Liver (tissue), 9 donors: ENCODE measurements around the gene CRP. TPM values are rescaled to one million over a fixed set of nuclear protein-coding genes. Genes with fewer than 3 reads are reported as not detected.
A peak's percentile ranks its signal among the peaks of the same experiment; 100 is the strongest.

Experiments used
- DNase-seq: peaks from one replicate; pipeline ENCODE4 v3.0.0-alpha.2; 2017; ENCODE audit warnings: low spot score
- H3K27ac ChIP-seq, 2 donors: one replicate each; pipeline ENCODE4 v1.7.0; 2013; ENCODE audit warnings: inconsistent platforms in 2 of 2, low read length in 2 of 2, control low read depth in 1 of 2, low read depth in 1 of 2, mild to moderate bottlenecking in 1 of 2
- H3K27me3 ChIP-seq, 4 donors: one replicate each; pipeline versions ENCODE4 v1.6.1 to v1.7.0; 2013; ENCODE audit warnings: low read length in 3 of 4, inconsistent platforms in 1 of 4, mild to moderate bottlenecking in 1 of 4, moderate library complexity in 1 of 4; ENCODE audit not compliant: control insufficient read depth in 4 of 4, insufficient read depth in 4 of 4
- H3K36me3 ChIP-seq, 4 donors: one replicate each; pipeline versions ENCODE4 v1.6.1 to v1.7.0; 2013; ENCODE audit warnings: low read length in 3 of 4, mild to moderate bottlenecking in 3 of 4, low read depth in 1 of 4, moderate library complexity in 1 of 4; ENCODE audit not compliant: control insufficient read depth in 4 of 4, insufficient read depth in 3 of 4
- H3K4me1 ChIP-seq, 4 donors: one replicate each; pipeline versions ENCODE4 v1.6.1 to v1.7.0; 2013; ENCODE audit warnings: low read length in 3 of 4, mild to moderate bottlenecking in 3 of 4, moderate library complexity in 1 of 4; ENCODE audit not compliant: control insufficient read depth in 4 of 4, insufficient read depth in 4 of 4
- H3K4me3 ChIP-seq, 3 donors: one replicate each; pipeline versions ENCODE4 v1.6.1 to v1.7.0; 2013; ENCODE audit warnings: low read length in 3 of 3, control low read depth in 1 of 3, low read depth in 1 of 3, mild to moderate bottlenecking in 1 of 3
- H3K9ac ChIP-seq, 2 donors: one replicate each; pipeline ENCODE4 v1.7.0; 2013; ENCODE audit warnings: low read length in 2 of 2, mild to moderate bottlenecking in 2 of 2, moderate library complexity in 2 of 2, control low read depth in 1 of 2, low read depth in 1 of 2
- H3K9me3 ChIP-seq, 4 donors: one replicate each; pipeline versions ENCODE4 v1.6.1 to v1.7.0; 2013; ENCODE audit warnings: low read length in 3 of 4; ENCODE audit not compliant: control insufficient read depth in 4 of 4
- EGR1 ChIP-seq, 2 donors: IDR thresholded peaks; 2 replicates each; pipeline ENCODE4 v1.6.1; 2016 to 2018; ENCODE audit warnings: antibody characterized with exemption in 2 of 2, low read depth in 2 of 2
- FOXA1 ChIP-seq: IDR thresholded peaks from 2 replicates; pipeline ENCODE4 v1.6.1; 2016; ENCODE audit warnings: antibody characterized with exemption
- FOXA2 ChIP-seq: IDR thresholded peaks from 2 replicates; pipeline ENCODE4 v1.6.1; 2016; ENCODE audit warnings: antibody characterized with exemption
- GABPA ChIP-seq, 2 donors: IDR thresholded peaks in 1 of 2; conservative IDR thresholded peaks in 1 of 2; 2 replicates each; pipeline ENCODE4 v1.6.1; 2016; ENCODE audit warnings: antibody characterized with exemption in 2 of 2, mild to moderate bottlenecking in 1 of 2, moderate library complexity in 1 of 2
- HNF4A ChIP-seq, 2 donors: conservative IDR thresholded peaks; 2 replicates each; pipeline ENCODE4 v1.6.1; 2016; ENCODE audit warnings: antibody characterized with exemption in 2 of 2, mild to moderate bottlenecking in 2 of 2
- HNF4G ChIP-seq: IDR thresholded peaks from 2 replicates; pipeline ENCODE4 v1.6.1; 2016; ENCODE audit warnings: antibody characterized with exemption
- JUND ChIP-seq, 2 donors: IDR thresholded peaks; 2 replicates each; pipeline ENCODE4 v1.6.1; 2016; ENCODE audit warnings: antibody characterized with exemption in 2 of 2
- NR2F2 ChIP-seq: IDR thresholded peaks from 2 replicates; pipeline ENCODE4 v1.6.1; 2016; ENCODE audit warnings: antibody characterized with exemption
- RAD21 ChIP-seq, 2 donors: IDR thresholded peaks; 2 replicates each; pipeline ENCODE4 v1.6.1; 2016; ENCODE audit warnings: antibody characterized with exemption in 2 of 2, mild to moderate bottlenecking in 2 of 2
- RXRA ChIP-seq, 2 donors: IDR thresholded peaks; 2 replicates each; pipeline ENCODE4 v1.6.1; 2017 to 2018; ENCODE audit warnings: antibody characterized with exemption in 2 of 2, mild to moderate bottlenecking in 1 of 2
- SP1 ChIP-seq: IDR thresholded peaks from 2 replicates; pipeline ENCODE4 v1.6.1; 2018; ENCODE audit warnings: antibody characterized with exemption, mild to moderate bottlenecking
- TAF1 ChIP-seq: conservative IDR thresholded peaks from 2 replicates; pipeline ENCODE4 v1.6.1; 2016; ENCODE audit warnings: antibody characterized with exemption, mild to moderate bottlenecking
- YY1 ChIP-seq: IDR thresholded peaks from 2 replicates; pipeline ENCODE4 v1.6.1; 2016; ENCODE audit warnings: antibody characterized with exemption, mild to moderate bottlenecking
- WGBS: extraction: QIAGEN DNeasy Blood & Tissue Kit; methylation state at CpG from one replicate; pipeline ENCODE4 v1.1.7; 2013; 5-methylcytosine and 5-hydroxymethylcytosine counted together
- polyA plus RNA-seq, 2 donors: library from polyadenylated mRNA; stranded (reverse) in 1 of 2; unstranded in 1 of 2; fragments of 200-250 nt in 1 of 2; fragments of >200 nt in 1 of 2; fragmentation: Nextera tagmentation in 1 of 2; extraction: Ambion mirVana in 1 of 2; gene quantifications; one replicate each; pipeline versions ENCODE4 v1.2.1 to v1.2.3, GENCODE V29; 2013 to 2015
- total RNA-seq, 2 donors: library from RNA; depleted of rRNA; stranded (reverse); fragments of >200 nt; gene quantifications; one replicate each; pipeline ENCODE4 v1.2.3, GENCODE V29; 2014
- TF ChIP-seq, protein P1 (sequence below): IDR thresholded peaks from 2 replicates; pipeline ENCODE4 v1.6.1; 2016; ENCODE audit warnings: antibody characterized with exemption
- TF ChIP-seq, protein P2 (sequence below): IDR thresholded peaks from 2 replicates; pipeline ENCODE4 v1.6.1; 2016; ENCODE audit warnings: antibody characterized with exemption
- TF ChIP-seq, protein P3 (sequence below): IDR thresholded peaks from 2 replicates; pipeline ENCODE4 v1.6.1; 2016; ENCODE audit warnings: antibody characterized with exemption, mild to moderate bottlenecking
- TF ChIP-seq, protein P4 (sequence below): fragments of 150-350 bp; IDR thresholded peaks from 2 replicates; pipeline ENCODE4 v1.5.1; 2017; ENCODE audit warnings: improper control_type of control experiment, low read depth, low read length; ENCODE audit not compliant: missing input control
- TF ChIP-seq, protein P5 (sequence below): IDR thresholded peaks from 2 replicates; pipeline ENCODE4 v1.6.1; 2016; ENCODE audit warnings: antibody characterized with exemption
- donor health status: healthy.
- donor health status: healthy.
- donor health status: healthy.
- donor health status: healthy.
- donor health status: healthy.

Gene CRP
- total and polyA plus RNA-seq, 4 donors, result 103 to 13,117 (median 4,465) TPM

DNA sequence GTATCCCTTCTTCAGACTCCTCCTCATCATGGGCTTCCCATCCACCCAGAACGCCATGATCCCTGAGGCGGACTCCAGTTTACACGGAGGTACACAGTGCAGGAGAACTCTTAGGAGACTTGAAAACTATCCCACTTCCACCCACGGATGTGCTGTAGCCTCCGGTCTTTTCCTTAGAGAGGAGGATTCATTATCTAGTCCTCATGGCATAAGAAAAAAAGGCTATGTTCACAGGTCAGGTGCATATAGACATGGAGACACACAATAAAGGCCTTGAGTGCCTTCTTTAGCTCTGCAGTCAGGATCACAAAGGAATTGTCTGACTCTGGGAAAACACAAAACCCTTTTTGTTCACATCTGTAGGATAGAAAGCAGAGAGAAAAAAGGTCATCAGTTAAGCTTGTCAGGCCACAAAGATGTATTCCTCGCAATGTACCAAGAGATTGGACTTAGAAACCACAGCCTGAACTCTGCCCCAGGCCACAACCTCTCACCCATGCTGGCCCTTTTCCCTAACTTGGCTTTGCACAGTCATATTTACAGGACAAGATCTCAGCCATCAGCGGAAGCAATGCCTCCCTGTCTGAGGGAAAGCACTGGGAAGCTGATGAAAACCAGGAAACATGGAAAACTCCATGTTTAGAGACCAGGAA is 9.0 kb downstream of the CRP start:
- Histone ChIP-seq H3K9ac (no peak overlapping the region), H3K36me3 (no peaks in the 10 kb centered on the region), H3K9me3 (no peaks in the 10 kb centered on the region), H3K27ac (peak overlapping the region; percentile 16 to 51), H3K4me3 (no peak overlapping the region), H3K27me3 (no peaks in the 10 kb centered on the region), H3K4me1 (peaks cover 0 to 32% (median 23%) of the 10 kb centered on the region in 4 donors)
- 71% methylated on average over 7 of the region's 7 CpGs for WGBS
- DNase-seq, result no peak
- TF ChIP-seq SP1, result peak; percentile 90
- TF ChIP-seq, protein P1, sequence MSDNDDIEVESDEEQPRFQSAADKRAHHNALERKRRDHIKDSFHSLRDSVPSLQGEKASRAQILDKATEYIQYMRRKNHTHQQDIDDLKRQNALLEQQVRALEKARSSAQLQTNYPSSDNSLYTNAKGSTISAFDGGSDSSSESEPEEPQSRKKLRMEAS, result peak; percentile 97
- peak; percentile 59 to 65 for TF ChIP-seq RAD21 (IDR thresholded peaks at IDR 0.05)
- TF ChIP-seq, protein P2, sequence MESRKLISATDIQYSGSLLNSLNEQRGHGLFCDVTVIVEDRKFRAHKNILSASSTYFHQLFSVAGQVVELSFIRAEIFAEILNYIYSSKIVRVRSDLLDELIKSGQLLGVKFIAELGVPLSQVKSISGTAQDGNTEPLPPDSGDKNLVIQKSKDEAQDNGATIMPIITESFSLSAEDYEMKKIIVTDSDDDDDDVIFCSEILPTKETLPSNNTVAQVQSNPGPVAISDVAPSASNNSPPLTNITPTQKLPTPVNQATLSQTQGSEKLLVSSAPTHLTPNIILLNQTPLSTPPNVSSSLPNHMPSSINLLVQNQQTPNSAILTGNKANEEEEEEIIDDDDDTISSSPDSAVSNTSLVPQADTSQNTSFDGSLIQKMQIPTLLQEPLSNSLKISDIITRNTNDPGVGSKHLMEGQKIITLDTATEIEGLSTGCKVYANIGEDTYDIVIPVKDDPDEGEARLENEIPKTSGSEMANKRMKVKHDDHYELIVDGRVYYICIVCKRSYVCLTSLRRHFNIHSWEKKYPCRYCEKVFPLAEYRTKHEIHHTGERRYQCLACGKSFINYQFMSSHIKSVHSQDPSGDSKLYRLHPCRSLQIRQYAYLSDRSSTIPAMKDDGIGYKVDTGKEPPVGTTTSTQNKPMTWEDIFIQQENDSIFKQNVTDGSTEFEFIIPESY, result peak; percentile 56
- TF ChIP-seq FOXA2, result peak; percentile 61
- peak in 1 of 2 donors; percentile 35 for TF ChIP-seq GABPA (IDR thresholded peaks at IDR 0.05 in 1 of 2, conservative IDR thresholded peaks at IDR 0.05 in 1 of 2)
- TF ChIP-seq HNF4A (conservative IDR thresholded peaks at IDR 0.05), result peak; percentile 97
- no peak for TF ChIP-seq TAF1
- peak; percentile 89 for TF ChIP-seq HNF4G
- TF ChIP-seq JUND (IDR thresholded peaks at IDR 0.05), result peak in 1 of 2 donors; percentile 75
- peak; percentile 49 for TF ChIP-seq FOXA1
- TF ChIP-seq YY1, result peak; percentile 86
- peak; percentile 96 for TF ChIP-seq RXRA (IDR thresholded peaks at IDR 0.05)
- TF ChIP-seq, protein P3, sequence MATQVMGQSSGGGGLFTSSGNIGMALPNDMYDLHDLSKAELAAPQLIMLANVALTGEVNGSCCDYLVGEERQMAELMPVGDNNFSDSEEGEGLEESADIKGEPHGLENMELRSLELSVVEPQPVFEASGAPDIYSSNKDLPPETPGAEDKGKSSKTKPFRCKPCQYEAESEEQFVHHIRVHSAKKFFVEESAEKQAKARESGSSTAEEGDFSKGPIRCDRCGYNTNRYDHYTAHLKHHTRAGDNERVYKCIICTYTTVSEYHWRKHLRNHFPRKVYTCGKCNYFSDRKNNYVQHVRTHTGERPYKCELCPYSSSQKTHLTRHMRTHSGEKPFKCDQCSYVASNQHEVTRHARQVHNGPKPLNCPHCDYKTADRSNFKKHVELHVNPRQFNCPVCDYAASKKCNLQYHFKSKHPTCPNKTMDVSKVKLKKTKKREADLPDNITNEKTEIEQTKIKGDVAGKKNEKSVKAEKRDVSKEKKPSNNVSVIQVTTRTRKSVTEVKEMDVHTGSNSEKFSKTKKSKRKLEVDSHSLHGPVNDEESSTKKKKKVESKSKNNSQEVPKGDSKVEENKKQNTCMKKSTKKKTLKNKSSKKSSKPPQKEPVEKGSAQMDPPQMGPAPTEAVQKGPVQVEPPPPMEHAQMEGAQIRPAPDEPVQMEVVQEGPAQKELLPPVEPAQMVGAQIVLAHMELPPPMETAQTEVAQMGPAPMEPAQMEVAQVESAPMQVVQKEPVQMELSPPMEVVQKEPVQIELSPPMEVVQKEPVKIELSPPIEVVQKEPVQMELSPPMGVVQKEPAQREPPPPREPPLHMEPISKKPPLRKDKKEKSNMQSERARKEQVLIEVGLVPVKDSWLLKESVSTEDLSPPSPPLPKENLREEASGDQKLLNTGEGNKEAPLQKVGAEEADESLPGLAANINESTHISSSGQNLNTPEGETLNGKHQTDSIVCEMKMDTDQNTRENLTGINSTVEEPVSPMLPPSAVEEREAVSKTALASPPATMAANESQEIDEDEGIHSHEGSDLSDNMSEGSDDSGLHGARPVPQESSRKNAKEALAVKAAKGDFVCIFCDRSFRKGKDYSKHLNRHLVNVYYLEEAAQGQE, result no peak
- TF ChIP-seq, protein P4, sequence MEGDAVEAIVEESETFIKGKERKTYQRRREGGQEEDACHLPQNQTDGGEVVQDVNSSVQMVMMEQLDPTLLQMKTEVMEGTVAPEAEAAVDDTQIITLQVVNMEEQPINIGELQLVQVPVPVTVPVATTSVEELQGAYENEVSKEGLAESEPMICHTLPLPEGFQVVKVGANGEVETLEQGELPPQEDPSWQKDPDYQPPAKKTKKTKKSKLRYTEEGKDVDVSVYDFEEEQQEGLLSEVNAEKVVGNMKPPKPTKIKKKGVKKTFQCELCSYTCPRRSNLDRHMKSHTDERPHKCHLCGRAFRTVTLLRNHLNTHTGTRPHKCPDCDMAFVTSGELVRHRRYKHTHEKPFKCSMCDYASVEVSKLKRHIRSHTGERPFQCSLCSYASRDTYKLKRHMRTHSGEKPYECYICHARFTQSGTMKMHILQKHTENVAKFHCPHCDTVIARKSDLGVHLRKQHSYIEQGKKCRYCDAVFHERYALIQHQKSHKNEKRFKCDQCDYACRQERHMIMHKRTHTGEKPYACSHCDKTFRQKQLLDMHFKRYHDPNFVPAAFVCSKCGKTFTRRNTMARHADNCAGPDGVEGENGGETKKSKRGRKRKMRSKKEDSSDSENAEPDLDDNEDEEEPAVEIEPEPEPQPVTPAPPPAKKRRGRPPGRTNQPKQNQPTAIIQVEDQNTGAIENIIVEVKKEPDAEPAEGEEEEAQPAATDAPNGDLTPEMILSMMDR, result no peak
- peak; percentile 97 for TF ChIP-seq NR2F2
- TF ChIP-seq, protein P5, sequence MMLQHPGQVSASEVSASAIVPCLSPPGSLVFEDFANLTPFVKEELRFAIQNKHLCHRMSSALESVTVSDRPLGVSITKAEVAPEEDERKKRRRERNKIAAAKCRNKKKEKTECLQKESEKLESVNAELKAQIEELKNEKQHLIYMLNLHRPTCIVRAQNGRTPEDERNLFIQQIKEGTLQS, result no peak
- peak; percentile 51 to 94 for TF ChIP-seq EGR1 (IDR thresholded peaks at IDR 0.05; ENCODE audit: low read depth in 2 of 2)
